GM19099 (cell line): Measurements from ENCODE around the gene TXNL4B.

Source experiments
- POLR2A ChIP-seq: IDR thresholded peaks from 3 replicates; pipeline ENCODE4 v1.6.1; 2011; ENCODE audit warnings: low read depth; ENCODE audit not compliant: insufficient read length; ENCODE audit errors: extremely low read depth

The TXNL4B gene

DNA sequence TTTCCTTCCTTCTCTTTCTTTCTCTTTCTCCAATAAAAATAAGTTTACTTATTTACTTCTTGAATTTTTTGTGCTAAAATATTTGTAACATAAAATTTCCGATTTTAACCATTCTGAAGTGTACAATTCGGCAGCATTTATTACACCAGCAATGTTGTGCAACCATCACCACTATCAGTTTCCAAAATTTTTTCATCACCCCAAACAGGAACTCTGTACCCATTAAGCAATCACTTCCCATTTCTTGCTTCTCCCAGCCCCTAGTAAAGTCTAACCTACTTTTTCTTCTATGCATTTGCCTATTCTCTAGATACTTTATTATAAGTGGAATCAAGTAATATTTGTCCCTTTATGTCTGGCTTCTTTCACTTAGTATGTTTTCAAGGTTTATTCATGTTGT lies 41.6 kb downstream of the TXNL4B start:
- TF ChIP-seq POLR2A: no peak

DNA sequence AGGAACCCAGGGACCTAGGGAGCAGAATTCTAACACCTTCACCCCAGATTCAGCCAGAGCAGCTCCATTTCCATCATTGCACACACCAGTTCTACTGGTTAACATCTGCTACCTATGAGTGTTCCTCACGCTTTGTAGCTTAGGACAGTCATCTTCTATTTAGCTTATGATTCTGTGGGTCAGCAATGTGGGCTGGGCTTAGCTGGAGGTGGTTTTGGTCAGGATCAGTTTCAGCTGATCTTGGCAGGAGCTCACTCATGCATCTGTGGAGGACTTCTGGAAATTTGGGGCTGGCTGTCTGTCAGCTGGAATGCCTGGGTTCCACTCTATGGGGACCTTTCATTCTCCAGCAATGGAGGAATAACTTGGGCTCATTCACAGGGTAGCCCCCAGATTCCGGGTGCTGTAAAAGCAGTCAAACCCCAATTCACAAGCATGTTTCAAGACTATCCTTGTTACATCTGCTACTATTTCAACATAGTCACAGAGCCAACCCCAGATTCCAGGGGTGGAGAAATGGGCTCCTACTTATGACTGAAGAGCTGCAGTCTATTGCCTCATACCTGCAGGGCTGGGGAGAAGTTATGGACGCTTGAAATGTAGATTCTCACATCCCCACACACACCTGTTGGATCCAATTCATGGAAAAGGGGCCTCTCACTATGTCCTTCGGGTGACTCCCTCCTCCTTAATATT lies 42.5 kb downstream of the TXNL4B start:
- TF ChIP-seq POLR2A: no peak

GRCh38 chr16:72049110-72049509 lies 44.3 kb downstream of the TXNL4B start:
- TF ChIP-seq POLR2A: no peak

DNA sequence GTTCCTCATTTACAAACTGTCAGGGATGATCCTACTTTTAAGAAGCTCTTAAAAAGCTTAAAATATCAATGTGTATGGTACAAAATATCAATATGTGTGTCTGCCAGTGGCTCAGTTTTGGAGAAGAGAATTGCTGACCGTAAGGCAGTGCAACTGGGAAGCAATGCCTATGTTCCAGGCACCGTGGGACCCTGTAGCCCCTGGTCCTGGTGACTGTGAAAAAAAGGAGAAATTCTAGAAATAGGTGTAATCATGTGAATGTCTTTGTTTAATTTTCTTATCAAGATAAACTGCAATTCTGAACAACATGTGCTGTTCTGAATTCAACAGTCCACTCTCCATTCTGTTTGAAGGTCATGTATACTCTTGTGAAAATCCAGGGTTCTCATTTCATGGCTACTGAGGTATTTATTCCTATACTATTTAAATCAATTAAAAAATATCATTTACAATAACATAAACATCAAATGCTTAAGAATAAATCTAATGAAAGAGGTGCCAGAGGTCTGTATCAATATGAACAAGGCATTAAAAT lies 48.5 kb downstream of the TXNL4B start:
- no peak for TF ChIP-seq POLR2A

DNA sequence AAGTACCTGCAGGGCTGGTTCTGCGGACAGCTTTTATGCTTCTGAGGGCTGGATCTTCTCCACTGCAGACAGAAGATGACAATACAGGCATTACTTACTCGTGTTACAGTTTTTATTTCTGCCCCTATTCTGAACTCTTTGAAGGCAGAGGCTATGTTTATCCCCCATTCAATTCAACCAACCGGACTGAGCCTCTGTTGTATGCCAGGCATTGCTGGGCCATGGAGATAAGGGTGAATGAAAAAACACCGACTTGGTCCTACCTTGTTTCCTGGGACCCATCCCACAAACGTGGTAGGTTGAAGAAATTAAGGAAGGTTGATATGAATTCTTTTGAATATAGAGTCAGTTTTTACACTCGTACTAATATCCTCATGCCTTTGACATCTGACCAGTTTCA lies 49.1 kb downstream of the TXNL4B start:
- TF ChIP-seq POLR2A: no peak

DNA sequence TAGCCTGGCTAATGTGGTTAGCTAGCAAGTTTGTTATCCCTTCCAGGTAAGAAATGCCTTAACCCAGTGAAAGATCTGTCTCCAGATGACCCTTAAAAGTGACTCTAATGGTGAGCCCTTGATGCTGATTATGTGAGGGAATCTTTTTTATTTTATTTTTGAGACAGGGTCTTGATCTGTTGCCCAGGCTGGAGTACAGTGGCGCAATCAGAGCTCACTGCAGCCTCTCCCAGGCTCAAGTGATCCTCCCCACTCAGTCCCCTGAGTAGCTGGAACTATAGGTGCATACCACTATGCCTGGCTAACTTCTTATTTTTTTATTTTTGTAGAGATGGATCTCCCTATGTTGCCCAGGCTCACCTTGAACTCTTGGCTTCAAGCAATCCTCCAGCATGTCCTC lies 49.9 kb downstream of the TXNL4B start:
- no peak for TF ChIP-seq POLR2A

DNA sequence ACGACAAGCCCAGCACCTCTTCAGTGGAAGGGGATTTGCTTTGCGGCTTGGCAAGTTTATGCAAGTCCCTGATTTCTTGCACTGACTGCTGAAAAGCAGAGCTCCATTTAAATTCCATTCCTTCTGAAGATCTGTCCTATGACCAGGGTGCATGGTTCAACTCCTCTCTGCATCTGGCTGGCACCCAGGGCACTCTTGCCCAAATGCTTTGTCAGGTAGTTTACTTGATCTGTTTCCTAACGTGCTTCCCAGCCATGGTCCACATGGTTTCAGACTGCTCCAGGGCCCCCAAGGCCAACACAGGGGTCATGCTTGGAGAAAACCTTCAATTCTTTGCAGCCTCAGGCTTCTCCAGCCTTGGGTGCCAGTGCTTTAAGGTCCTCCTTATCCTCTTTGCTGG lies 50.4 kb downstream of the TXNL4B start:
- TF ChIP-seq POLR2A: no peak

- TF ChIP-seq POLR2A: no peak
Observed at GRCh38 chr16:72042157-72042660, 51.2 kb downstream of the TXNL4B start.

DNA sequence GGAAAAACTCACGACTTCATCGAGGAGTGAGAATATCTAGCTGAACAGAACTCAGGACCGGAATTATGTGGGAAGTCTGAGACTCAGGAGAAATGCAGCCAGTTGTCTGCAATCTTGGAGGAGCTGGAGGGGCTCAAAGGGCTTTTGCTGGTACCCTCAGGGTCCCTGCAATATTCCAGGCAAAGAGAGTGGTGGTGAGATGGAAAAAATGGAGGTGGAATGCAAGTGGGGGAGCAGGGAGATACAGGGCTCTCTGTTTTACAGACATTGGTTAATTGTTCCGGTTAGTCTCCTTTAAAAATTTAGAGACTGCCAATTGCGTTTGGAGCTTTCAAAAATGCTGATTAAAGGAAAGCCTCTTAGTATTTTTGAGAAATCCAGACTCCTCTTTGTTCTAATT lies 57.3 kb downstream of the TXNL4B start:
- no peak for TF ChIP-seq POLR2A
